NCI-H2227 (cell line): ENCODE results near the gene ZFHX2.
"Not testable (repeated sequence)": the region's sequence is repeated elsewhere in the genome, so short reads cannot be mapped to it uniquely, and the experiment has no call there.

Experiments
- DNase-seq: peaks from one replicate; lab custom pipeline; 2025; ENCODE audit not compliant: unreplicated experiment; lab: John Stamatoyannopoulos, UW

The ZFHX2 gene

GRCh38 chr14:23544511-23545447 is 6.8 kb downstream of the ZFHX2 start:
- peak; percentile 85 for DNase-seq

- DNase-seq, result no peak
Measured at GRCh38 chr14:23543403-23543802, 8.2 kb downstream of the ZFHX2 start.

- DNase-seq, result no peak
Measured at GRCh38 chr14:23542261-23542660, 9.3 kb downstream of the ZFHX2 start.

- DNase-seq, result no peak
Measured at GRCh38 chr14:23540141-23540469, 11.5 kb downstream of the ZFHX2 start.

GRCh38 chr14:23539248-23540140 is 12.1 kb downstream of the ZFHX2 start:
- DNase-seq, result peak; percentile 83

- peak; percentile 87 for DNase-seq
Measured at GRCh38 chr14:23538785-23539184, 12.8 kb downstream of the ZFHX2 start.

GRCh38 chr14:23538050-23538718 is 13.4 kb downstream of the ZFHX2 start:
- DNase-seq, result no peak

- no peak for DNase-seq
Measured at GRCh38 chr14:23537351-23538049, 14.1 kb downstream of the ZFHX2 start.

GRCh38 chr14:23536906-23537305 is 14.7 kb downstream of the ZFHX2 start:
- not testable (repeated sequence) for DNase-seq

- DNase-seq, result no peak
Measured at GRCh38 chr14:23536494-23536893, 15.1 kb downstream of the ZFHX2 start.

GRCh38 chr14:23535943-23536342 is 15.6 kb downstream of the ZFHX2 start:
- DNase-seq, result no peak

GRCh38 chr14:23533652-23534435 is 17.7 kb downstream of the ZFHX2 start:
- no peak for DNase-seq

- no peak for DNase-seq
Measured at GRCh38 chr14:23532658-23533057, 18.9 kb downstream of the ZFHX2 start.

- DNase-seq, result no peak
Measured at GRCh38 chr14:23531391-23531790, 20.2 kb downstream of the ZFHX2 start.

- DNase-seq, result no peak
Measured at GRCh38 chr14:23530375-23531055, 21.1 kb downstream of the ZFHX2 start.

- no peak for DNase-seq
Measured at GRCh38 chr14:23529016-23529415, 22.5 kb downstream of the ZFHX2 start.

GRCh38 chr14:23528555-23528954 is 23.0 kb downstream of the ZFHX2 start:
- peak; percentile 16 for DNase-seq

- DNase-seq, result no peak
Measured at GRCh38 chr14:23525611-23526010, 26.0 kb downstream of the ZFHX2 start.

- DNase-seq, result no peak
Measured at GRCh38 chr14:23524954-23525353, 26.6 kb downstream of the ZFHX2 start.
